Measurements from ENCODE around the gene SLC25A34. TPM values are rescaled to one million over a fixed set of nuclear protein-coding genes. Genes with fewer than 3 reads are reported as not detected.

The SLC25A34 gene
- total RNA-seq, 2 experiments from 2014 or later = 0.56 to 0.81 TPM

GRCh38 chr1:15717418-15718125 lies 18.5 kb upstream of the SLC25A34 start:
- H3K36me3 Mint-ChIP-seq (ENCODE audit: low read depth) = peaks cover 6% of the 10 kb centered on the region
- POLR2A ChIA-PET = interaction anchor here (0.8 to 1.1 kb wide), 2 partner anchors 12 to 20 kb away, joined by 3 read pairs; no protein-coding TSS in a partner anchor
- H3K4me1 Mint-ChIP-seq (ENCODE audit: low read depth) = peaks cover 4% of the 10 kb centered on the region

DNA sequence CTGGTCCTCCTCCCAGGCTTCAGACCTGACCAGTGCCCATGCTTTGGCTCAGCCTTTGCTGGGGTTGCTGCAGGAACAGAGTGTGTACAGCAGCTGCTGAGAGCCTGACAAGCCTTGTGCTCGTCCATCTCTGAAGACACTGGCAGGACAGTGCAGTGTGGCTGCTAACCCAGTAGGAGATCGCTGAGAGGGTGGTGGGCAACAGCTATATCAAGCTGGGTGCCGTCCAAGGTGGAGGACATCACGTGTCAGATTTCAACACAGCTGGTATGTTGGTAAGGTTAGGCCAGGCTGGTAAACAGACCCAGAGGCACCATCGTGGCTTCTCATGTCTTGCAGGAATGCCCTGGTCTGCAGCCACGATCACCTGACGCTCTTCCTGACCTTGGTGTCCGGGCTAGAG lies 17.9 kb upstream of the SLC25A34 start:
- POLR2A ChIA-PET = interaction anchor here (0.8 to 1.1 kb wide), 2 partner anchors 12 to 19 kb away, joined by 3 read pairs; no protein-coding TSS in a partner anchor
- ATAC-seq = no peak
- CTCF ChIA-PET = interaction anchor here (1.5 kb wide), 1 partner anchor 74 kb away, joined by 3 read pairs; no protein-coding TSS in a partner anchor
- Mint-ChIP-seq H3K36me3 (ENCODE audit: low read depth) (peaks cover 7% of the 10 kb centered on the region), H3K4me3 (no peak overlapping the region), H3K9me3 (no peaks in the 10 kb centered on the region), H3K4me1 (ENCODE audit: low read depth) (peaks cover 4% of the 10 kb centered on the region), H3K27me3 (no peaks in the 10 kb centered on the region), H3K27ac (no peak overlapping the region)
- intact Hi-C loops (cut with micrococcal nuclease) = no loop called here
- no peak for DNase-seq
- no peak for TF ChIP-seq CTCF (IDR thresholded peaks at IDR 0.05)

More at GRCh38 chr1:15717418-15718125, 18.5 kb upstream of the SLC25A34 start:
- no peak for DNase-seq
- CTCF ChIA-PET = no interaction called here
- intact Hi-C loops (cut with micrococcal nuclease) = no loop called here
- no peak overlapping the region for H3K4me3 Mint-ChIP-seq
- ATAC-seq = no peak
- H3K27ac Mint-ChIP-seq = no peak overlapping the region
- no peak for TF ChIP-seq CTCF (IDR thresholded peaks at IDR 0.05)
- H3K9me3 Mint-ChIP-seq = no peaks in the 10 kb centered on the region
- H3K27me3 Mint-ChIP-seq = no peaks in the 10 kb centered on the region

GRCh38 chr1:15719381-15720120 lies 16.5 kb upstream of the SLC25A34 start:
- ATAC-seq = no peak
- H3K36me3 Mint-ChIP-seq (ENCODE audit: low read depth) = peaks cover 7% of the 10 kb centered on the region
- peaks cover under 1% of the 10 kb centered on the region for H3K4me1 Mint-ChIP-seq (ENCODE audit: low read depth)
- DNase-seq = peak; percentile 11
- no peak overlapping the region for H3K27ac Mint-ChIP-seq
- CTCF ChIA-PET = interaction anchor here (1.1 to 1.5 kb wide), 2 partner anchors 11 to 72 kb away, joined by 3 read pairs; no protein-coding TSS in a partner anchor
- intact Hi-C loops (cut with micrococcal nuclease) = no loop called here
- H3K9me3 Mint-ChIP-seq = no peaks in the 10 kb centered on the region
- H3K4me3 Mint-ChIP-seq = no peak overlapping the region
- no peak for TF ChIP-seq CTCF (IDR thresholded peaks at IDR 0.05)
- H3K27me3 Mint-ChIP-seq = no peaks in the 10 kb centered on the region
- POLR2A ChIA-PET = interaction anchor here (1.0 to 1.2 kb wide), 3 partner anchors 11 to 56 kb away, joined by 3 read pairs; no protein-coding TSS in a partner anchor

DNA sequence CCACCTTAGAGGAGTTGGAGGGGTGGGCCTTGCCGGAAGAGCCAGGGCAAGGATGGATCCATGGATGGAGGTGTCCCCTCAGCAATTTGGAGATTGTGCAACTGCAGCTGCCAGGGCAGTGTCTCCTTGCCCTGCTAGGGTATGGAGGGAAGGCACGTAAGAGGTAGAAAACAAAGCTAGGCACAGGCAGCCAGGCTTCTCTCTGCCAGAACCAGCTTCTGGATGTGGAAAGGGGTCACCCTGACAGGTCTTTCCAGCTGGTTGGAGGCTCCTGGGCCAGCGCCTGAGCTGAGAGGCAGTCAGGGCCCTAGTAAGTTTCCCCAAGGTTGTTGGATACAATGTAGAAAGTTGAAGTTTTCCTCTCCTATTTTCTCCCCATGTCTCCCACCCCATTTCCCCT lies 15.2 kb upstream of the SLC25A34 start:
- Mint-ChIP-seq H3K9me3 (no peaks in the 10 kb centered on the region), H3K27me3 (no peaks in the 10 kb centered on the region), H3K27ac (no peak overlapping the region), H3K4me3 (no peak overlapping the region), H3K4me1 (ENCODE audit: low read depth) (no peaks in the 10 kb centered on the region), H3K36me3 (ENCODE audit: low read depth) (peaks cover 7% of the 10 kb centered on the region)
- ATAC-seq (no peak), DNase-seq (no peak)
- ChIA-PET CTCF (interaction anchor here (1.1 kb wide), 1 partner anchor 12 kb away, joined by 3 read pairs; no protein-coding TSS in a partner anchor), POLR2A (no interaction called here)
- TF ChIP-seq CTCF (IDR thresholded peaks at IDR 0.05) = no peak
- intact Hi-C loops (cut with micrococcal nuclease) = no loop called here

DNA sequence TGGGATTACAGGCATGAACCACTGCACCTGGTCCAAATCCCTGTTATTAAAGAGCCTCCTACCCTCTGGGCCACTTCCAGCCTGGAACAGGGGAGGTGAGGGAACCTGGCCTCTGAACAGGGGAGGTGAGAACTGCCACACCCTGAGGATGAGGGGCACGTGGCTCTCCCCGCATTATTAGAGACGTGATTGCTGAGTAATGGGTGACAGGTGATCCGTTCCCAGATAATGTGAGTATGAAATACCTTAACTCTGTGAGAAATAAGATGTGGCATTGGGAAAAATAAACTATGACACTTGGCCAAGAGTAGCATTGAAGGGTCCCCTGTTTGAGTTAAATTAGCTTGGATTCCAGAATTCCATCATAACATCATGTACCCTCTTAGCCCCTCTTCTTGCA lies 13.6 kb upstream of the SLC25A34 start:
- ChIA-PET POLR2A (no interaction called here), CTCF (no interaction called here)
- Mint-ChIP-seq H3K27ac (no peak overlapping the region), H3K27me3 (no peaks in the 10 kb centered on the region), H3K4me3 (no peak overlapping the region), H3K36me3 (ENCODE audit: low read depth) (peaks cover 5% of the 10 kb centered on the region), H3K4me1 (ENCODE audit: low read depth) (no peaks in the 10 kb centered on the region), H3K9me3 (no peaks in the 10 kb centered on the region)
- intact Hi-C loops (cut with micrococcal nuclease) = no loop called here
- no peak for TF ChIP-seq CTCF (IDR thresholded peaks at IDR 0.05)
- ATAC-seq (no peak), DNase-seq (no peak)
